Common myeloid progenitor, CD34-positive (primary cell): ENCODE data around the gene ANKH.
"Not testable (repeated sequence)": the region's sequence is repeated elsewhere in the genome, so short reads cannot be mapped to it uniquely, and the experiment has no call there.

ENCODE experiments used
- CTCF ChIA-PET: fragments of 350-600 bp; sonication (Branson Sonifier 250); formaldehyde crosslinking; loops from one replicate; lab custom pipeline; 2021; ENCODE audit warnings: antibody characterized with exemption; lab: Charles Lee
- POLR2A ChIA-PET: fragments of 350-600 bp; sonication (Branson Sonifier 250); formaldehyde crosslinking; loops from one replicate; lab custom pipeline; 2021; ENCODE audit warnings: antibody characterized with exemption; lab: Charles Lee
- DNase-seq, 3 donors: peaks; one replicate each; pipeline versions ENCODE4 v3.0.0 to v3.0.0-alpha.2; 2013
- H3K27ac ChIP-seq, 2 experiments: 1 replicate in 1 of 2; 2 replicates in 1 of 2; pipeline ENCODE4 v1.7.0; 2013; ENCODE audit warnings: inconsistent platforms in 2 of 2, low read length in 2 of 2, mild to moderate bottlenecking in 2 of 2, low read depth in 1 of 2, moderate library complexity in 1 of 2; ENCODE audit not compliant: severe bottlenecking in 2 of 2, insufficient read depth in 1 of 2, poor library complexity in 1 of 2
- H3K27me3 ChIP-seq, 5 experiments: replicated peaks in 2 of 5; 1 replicate in 3 of 5; 2 replicates in 2 of 5; pipeline versions ENCODE4 v1.6.1 to v1.7.0; 2013; ENCODE audit warnings: low read length in 4 of 5, mild to moderate bottlenecking in 2 of 5, moderate library complexity in 2 of 5, inconsistent platforms in 1 of 5; ENCODE audit not compliant: insufficient read depth in 5 of 5, control insufficient read depth in 4 of 5
- H3K36me3 ChIP-seq, 4 experiments: 1 replicate in 2 of 4; 2 replicates in 2 of 4; pipeline versions ENCODE4 v1.6.1 to v1.7.0; 2013; ENCODE audit warnings: low read length in 3 of 4, control low read depth in 1 of 4, mild to moderate bottlenecking in 1 of 4; ENCODE audit not compliant: control insufficient read depth in 4 of 4, insufficient read depth in 4 of 4
- H3K4me1 ChIP-seq, 4 experiments: 1 replicate in 3 of 4; 2 replicates in 1 of 4; pipeline versions ENCODE4 v1.6.1 to v1.7.1; 2013; ENCODE audit warnings: low read length in 3 of 4, mild to moderate bottlenecking in 3 of 4, control low read depth in 1 of 4, inconsistent platforms in 1 of 4, moderate library complexity in 1 of 4; ENCODE audit not compliant: control insufficient read depth in 4 of 4, insufficient read depth in 4 of 4; ENCODE audit errors: control extremely low read depth in 1 of 4
- H3K4me3 ChIP-seq, 7 experiments: 1 replicate in 4 of 7; 2 replicates in 3 of 7; pipeline versions ENCODE4 v1.5.1 to v1.7.0; 2013; ENCODE audit warnings: mild to moderate bottlenecking in 7 of 7, low read length in 6 of 7, moderate library complexity in 6 of 7, inconsistent platforms in 2 of 7, low read depth in 2 of 7, control low read depth in 1 of 7; ENCODE audit not compliant: insufficient read depth in 4 of 7, control insufficient read depth in 1 of 7; ENCODE audit errors: extremely low read depth in 1 of 7
- H3K9me3 ChIP-seq, 5 experiments: 1 replicate in 4 of 5; 2 replicates in 1 of 5; pipeline versions ENCODE4 v1.6.1 to v1.7.1; 2013; ENCODE audit warnings: low read length in 4 of 5, mild to moderate bottlenecking in 2 of 5, inconsistent platforms in 1 of 5, low read depth in 1 of 5, moderate library complexity in 1 of 5; ENCODE audit not compliant: control insufficient read depth in 4 of 5, insufficient read depth in 2 of 5; ENCODE audit errors: control extremely low read depth in 1 of 5
- WGBS: methylation state at CpG from one replicate; pipeline ENCODE4 v1.1.5; 2013; ENCODE audit not compliant: insufficient coverage; 5-methylcytosine and 5-hydroxymethylcytosine counted together

The ANKH gene

DNA sequence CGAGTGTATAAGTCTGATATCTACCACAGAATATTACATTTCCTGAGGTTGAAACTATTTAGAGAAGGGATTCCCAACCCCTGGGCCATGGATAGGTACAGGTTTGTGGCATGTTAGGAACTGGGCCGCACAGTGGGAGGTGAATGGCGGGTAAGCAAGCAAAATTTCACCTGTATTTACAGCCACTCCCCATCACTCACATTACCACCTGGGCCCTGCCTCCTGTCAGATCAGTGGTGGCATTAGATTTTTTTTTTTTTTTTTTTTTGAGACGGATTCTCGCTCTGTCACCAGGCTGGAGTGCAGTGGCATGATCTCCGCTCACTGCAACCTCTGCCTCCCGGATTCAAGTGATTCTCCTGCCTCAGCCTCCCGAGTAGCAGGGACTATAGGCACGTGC is 6.6 kb upstream of the ANKH start:
- H3K36me3 ChIP-seq, H3K27me3 ChIP-seq, DNase-seq, H3K9me3 ChIP-seq, H3K4me3 ChIP-seq, H3K27ac ChIP-seq, POLR2A ChIA-PET, H3K4me1 ChIP-seq: not testable (repeated sequence)
- CTCF ChIA-PET = interaction anchor here (1.6 to 1.8 kb wide), 2 partner anchors 18 to 151 kb away, joined by 3 to 6 read pairs; no protein-coding TSS in a partner anchor
- WGBS = 100% methylated on average over 1 of the region's 9 CpGs

DNA sequence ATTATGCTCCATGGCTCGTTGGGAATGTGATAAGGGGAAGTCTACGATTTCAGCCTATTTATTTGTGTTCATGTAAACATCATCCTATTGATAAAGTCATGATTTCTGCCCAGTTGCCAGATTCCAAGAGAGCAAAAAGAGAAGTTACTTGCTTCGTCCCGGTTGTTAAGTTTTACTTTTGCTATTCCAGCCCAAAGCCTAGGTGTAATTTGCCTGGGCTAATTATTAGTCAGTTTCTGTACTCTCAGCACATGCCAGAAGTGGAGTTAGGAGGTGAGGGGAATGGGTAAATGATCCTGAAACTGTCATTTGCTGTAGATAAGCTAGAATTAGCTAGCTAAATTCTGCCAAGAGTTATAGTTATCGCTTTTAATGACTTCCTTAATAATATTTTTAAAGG is 4.5 kb upstream of the ANKH start:
- CTCF ChIA-PET = no interaction called here
- POLR2A ChIA-PET = no interaction called here
- no CpG with 5 or more reads among the region's 5 CpGs for WGBS
- Histone ChIP-seq H3K4me1 (peaks cover 0 to 12% (median 12%) of the 10 kb centered on the region in 4 experiments), H3K36me3 (no peaks in the 10 kb centered on the region), H3K27ac (no peak overlapping the region), H3K9me3 (no peaks in the 10 kb centered on the region), H3K4me3 (no peak overlapping the region), H3K27me3 (peaks cover 0 to 2% (median 2%) of the 10 kb centered on the region in 5 experiments)
- DNase-seq = no peak

GRCh38 chr5:14873790-14874189 is 2.2 kb upstream of the ANKH start:
- ChIA-PET CTCF (interaction anchor here (1.0 to 1.9 kb wide), 5 partner anchors 9 to 149 kb away, joined by 3 to 6 read pairs (median 4); no protein-coding TSS in a partner anchor), POLR2A (no interaction called here)
- Histone ChIP-seq H3K4me3 (no peak overlapping the region), H3K9me3 (no peaks in the 10 kb centered on the region), H3K27me3 (peaks cover 0 to 2% (median 2%) of the 10 kb centered on the region in 5 experiments), H3K36me3 (no peaks in the 10 kb centered on the region), H3K27ac (no peak overlapping the region), H3K4me1 (peaks cover 5 to 28% (median 23%) of the 10 kb centered on the region in 4 experiments)
- no peak for DNase-seq
- 100% methylated on average over 3 of the region's 3 CpGs for WGBS

DNA sequence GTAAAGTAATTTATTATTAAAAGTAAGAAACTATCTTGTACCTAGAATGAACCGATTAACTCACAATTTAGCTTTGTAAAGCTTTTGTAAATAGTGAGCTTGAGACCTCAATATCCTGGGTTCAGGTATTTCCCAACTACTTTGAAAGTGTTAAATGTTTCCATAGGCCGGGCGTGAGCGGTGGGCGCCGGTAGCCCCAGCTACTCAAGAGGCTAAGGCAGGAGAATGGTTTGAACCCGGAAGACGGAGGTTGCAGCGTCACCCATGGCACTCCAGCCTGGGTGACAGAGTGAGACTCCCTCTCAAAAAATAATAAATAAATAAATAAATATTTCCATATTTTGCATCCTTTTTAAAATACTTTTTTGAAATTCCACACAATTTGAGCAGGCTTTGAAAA is 1.5 kb upstream of the ANKH start:
- peak overlapping the region in 5 of 7 experiments; percentile 61 to 87 (median 74) for H3K4me3 ChIP-seq
- WGBS = no CpG with 5 or more reads among the region's 9 CpGs
- H3K27ac ChIP-seq = no peak overlapping the region
- H3K9me3 ChIP-seq = no peaks in the 10 kb centered on the region
- peaks cover 0 to 2% (median 2%) of the 10 kb centered on the region in 5 experiments for H3K27me3 ChIP-seq
- ChIA-PET CTCF (interaction anchor here (0.6 to 1.9 kb wide), 8 partner anchors 9 to 198 kb away, joined by 3 to 6 read pairs (median 4); no protein-coding TSS in a partner anchor), POLR2A (no interaction called here)
- peaks cover 5 to 28% (median 23%) of the 10 kb centered on the region in 4 experiments for H3K4me1 ChIP-seq
- DNase-seq = peak in 2 of 3 donors; percentile 15 to 28
- H3K36me3 ChIP-seq = no peaks in the 10 kb centered on the region

- POLR2A ChIA-PET = no interaction called here
- peak overlapping the region; percentile 55 to 87 (median 70) for H3K4me3 ChIP-seq
- peaks cover 5 to 28% (median 23%) of the 10 kb centered on the region in 4 experiments for H3K4me1 ChIP-seq
- H3K27me3 ChIP-seq = peaks cover 0 to 2% (median 2%) of the 10 kb centered on the region in 5 experiments
- CTCF ChIA-PET = interaction anchor here (0.6 to 1.9 kb wide), 9 partner anchors 10 to 267 kb away, joined by 3 to 6 read pairs (median 3); no protein-coding TSS in a partner anchor
- H3K36me3 ChIP-seq = no peaks in the 10 kb centered on the region
- under 1% methylated on average over 56 of the region's 73 CpGs for WGBS
- H3K9me3 ChIP-seq = no peaks in the 10 kb centered on the region
- no peak overlapping the region for H3K27ac ChIP-seq
- peak; percentile 51 to 73 (median 66) for DNase-seq
Measured at GRCh38 chr5:14872070-14872989, 752 bp upstream of the ANKH start.

DNA sequence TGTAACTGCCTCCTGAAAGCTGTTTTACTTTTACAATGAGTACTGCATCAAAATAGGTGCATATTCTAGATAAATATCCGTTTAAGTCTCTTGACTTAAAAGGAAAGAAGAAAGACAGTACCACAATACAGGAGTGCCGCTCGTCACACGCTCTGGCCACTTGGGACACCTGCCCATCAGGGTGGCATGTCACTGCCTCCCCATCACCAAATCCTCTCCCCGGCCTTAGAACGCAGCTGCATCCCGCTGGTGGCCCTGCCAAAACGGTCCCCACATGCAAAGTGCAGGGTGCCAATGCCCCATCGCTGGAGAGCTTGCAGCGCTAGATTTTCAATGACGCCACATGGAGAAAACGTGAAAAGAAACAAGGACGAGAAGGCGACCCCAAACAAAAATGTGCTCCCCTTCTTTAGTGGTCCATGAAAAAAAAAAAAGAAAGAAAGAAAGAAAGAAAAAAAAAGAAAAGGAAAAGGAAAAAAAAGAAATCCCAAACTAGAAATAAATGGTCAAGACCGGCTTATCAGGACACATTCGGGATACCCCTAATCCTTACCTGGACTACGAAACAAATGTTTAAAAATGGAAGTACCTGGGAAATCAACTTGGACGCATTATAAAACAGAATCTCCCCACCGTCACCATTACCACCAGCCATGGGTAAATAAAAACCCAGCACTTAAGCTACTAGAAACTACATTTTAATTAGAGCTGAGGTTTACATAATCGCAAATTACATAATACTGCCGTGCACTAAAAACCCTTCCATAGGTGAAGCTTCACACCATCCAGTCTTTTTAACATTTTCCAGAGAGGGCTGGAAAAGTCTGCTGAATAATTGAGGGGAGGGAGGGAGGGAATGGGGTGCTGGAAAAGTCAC is 1.0 kb downstream of the ANKH start:
- 40% methylated on average over 6 of the region's 21 CpGs for WGBS
- ChIA-PET POLR2A (no interaction called here), CTCF (interaction anchor here (0.8 to 2.0 kb wide), 10 partner anchors 11 to 145 kb away, joined by 3 to 10 read pairs (median 3); no protein-coding TSS in a partner anchor)
- Histone ChIP-seq H3K27me3 (no peaks in the 10 kb centered on the region), H3K36me3 (no peaks in the 10 kb centered on the region), H3K9me3 (no peaks in the 10 kb centered on the region), H3K4me1 (peaks cover 5 to 28% (median 23%) of the 10 kb centered on the region in 4 experiments), H3K4me3 (peak overlapping the region; percentile 51 to 83 (median 67)), H3K27ac (no peak overlapping the region)
- peak in 2 of 3 donors; percentile 45 to 74 for DNase-seq
